GM19468 (cell line): ENCODE measurements around the gene OR5C1.

Source experiments
- ATAC-seq: cut with Tn5 transposase; IDR thresholded peaks from one replicate; pipeline ENCODE4 v1.9.1; 2021; ENCODE audit warnings: mild to moderate bottlenecking, moderate library complexity, moderate number of reproducible peaks; ENCODE audit not compliant: unreplicated experiment; ENCODE audit errors: extremely low read depth

OR5C1 gene

DNA sequence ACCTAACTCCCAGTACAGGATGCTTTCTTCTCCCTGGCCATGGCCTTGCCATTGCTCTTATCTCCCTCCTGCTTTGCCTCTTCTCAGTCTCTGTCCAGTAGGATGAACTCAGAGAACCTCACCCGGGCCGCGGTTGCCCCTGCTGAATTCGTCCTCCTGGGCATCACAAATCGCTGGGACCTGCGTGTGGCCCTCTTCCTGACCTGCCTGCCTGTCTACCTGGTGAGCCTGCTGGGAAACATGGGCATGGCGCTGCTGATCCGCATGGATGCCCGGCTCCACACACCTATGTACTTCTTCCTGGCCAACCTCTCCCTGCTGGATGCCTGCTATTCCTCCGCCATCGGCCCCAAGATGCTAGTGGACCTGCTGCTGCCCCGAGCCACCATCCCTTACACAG lies at the start of gene OR5C1:
OR5C1 (plus strand) TSS at position 103 of the 400 bp plus-strand sequence; CDS start at position 103, 0 bp downstream.
- ATAC-seq: no peak

- ATAC-seq: no peak
Observed at GRCh38 chr9:122742003-122742402, 46.7 kb upstream of the OR5C1 start, which contains the start of gene OR1L6. Gene OR1L6, plus strand, starts transcription at chr9:122742303. Its CDS starts 7,545 bp downstream, at chr9:122749848.

DNA sequence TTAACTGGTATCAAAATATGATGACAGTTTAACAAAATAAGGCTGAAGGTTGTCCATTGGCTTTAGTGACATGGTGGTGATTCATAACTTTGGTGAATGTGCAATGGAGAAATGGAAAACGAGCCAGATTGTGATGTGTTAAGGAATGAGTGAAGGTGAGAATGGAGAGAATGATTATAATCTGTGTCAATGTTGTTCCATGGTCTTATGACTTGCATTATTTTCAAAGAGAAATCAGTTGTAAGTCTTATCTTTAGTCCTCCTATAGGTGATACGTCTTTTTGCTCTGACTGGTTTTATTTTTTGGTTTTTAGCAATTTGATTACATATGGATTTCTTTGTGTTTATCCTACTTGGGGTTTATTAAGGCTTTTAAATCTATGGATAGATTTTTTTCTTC lies 33.9 kb upstream of the OR5C1 start:
- ATAC-seq: no peak

DNA sequence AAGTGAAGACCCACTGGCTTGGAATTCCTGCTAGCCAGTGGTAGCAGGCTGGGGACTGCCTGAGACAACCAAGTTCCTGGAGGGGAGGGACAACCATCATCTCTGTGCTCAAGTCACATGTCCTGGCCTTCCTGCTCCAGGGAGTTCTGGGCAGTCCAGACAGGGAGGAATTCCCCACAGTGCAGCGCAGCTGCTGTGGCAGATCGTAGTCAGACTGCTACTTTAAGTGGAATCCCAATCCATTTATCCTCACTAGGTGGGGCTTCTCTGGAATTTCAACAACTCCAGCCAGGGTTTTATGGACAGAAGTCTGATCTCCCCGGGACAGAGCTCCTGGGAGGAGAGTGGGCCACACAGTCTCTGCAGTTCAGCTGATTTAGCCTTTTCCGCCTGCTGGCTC lies 20.9 kb upstream of the OR5C1 start:
- ATAC-seq: no peak

- no peak for ATAC-seq
Observed at GRCh38 chr9:122777052-122777451, 11.7 kb upstream of the OR5C1 start.

- ATAC-seq: no peak
Observed at GRCh38 chr9:122777935-122778627, 10.7 kb upstream of the OR5C1 start.

- ATAC-seq: no peak
Observed at GRCh38 chr9:122779181-122779580, 9.6 kb upstream of the OR5C1 start.

DNA sequence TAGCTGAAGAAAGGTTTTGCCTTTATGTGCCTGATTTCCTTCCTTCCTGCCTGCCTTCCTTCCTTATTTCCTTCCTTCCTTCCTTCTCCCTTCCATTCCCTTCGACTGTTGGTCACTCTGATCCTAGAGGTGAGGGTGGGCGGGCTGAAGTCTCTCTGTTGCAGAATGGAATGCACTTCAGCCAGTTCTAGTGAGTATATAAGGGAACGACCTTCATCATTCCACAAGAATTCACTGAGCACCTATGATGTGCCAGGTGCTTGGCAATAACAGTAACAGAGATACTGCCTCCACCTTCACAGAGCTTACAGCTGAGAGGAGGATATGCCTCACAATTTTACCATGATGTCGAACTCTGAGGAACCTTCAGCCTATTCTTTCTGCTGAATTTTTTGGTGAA lies 8.7 kb upstream of the OR5C1 start:
- no peak for ATAC-seq

GRCh38 chr9:122781671-122782070 lies 7.1 kb upstream of the OR5C1 start:
- no peak for ATAC-seq

GRCh38 chr9:122785269-122785668 lies 3.5 kb upstream of the OR5C1 start:
- ATAC-seq: no peak

DNA sequence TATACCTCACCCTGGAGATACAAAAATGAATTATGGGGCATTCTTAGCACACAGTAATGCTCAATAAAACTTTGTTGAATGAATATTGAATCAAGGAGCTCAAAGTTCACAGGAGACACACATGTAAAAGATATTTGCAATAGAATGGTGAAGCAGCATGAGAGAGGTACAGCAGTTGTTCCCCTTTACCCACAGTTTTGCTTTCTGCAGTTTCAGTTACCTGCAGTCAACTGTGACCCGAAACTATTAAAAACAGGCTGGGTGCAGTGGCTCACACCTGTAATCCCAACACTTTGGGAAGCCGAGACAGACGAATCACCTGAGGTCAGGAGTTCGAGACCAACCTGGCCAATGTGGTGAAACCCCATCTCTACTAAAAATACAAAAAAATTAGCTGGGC lies 2.4 kb upstream of the OR5C1 start:
- ATAC-seq: no peak

DNA sequence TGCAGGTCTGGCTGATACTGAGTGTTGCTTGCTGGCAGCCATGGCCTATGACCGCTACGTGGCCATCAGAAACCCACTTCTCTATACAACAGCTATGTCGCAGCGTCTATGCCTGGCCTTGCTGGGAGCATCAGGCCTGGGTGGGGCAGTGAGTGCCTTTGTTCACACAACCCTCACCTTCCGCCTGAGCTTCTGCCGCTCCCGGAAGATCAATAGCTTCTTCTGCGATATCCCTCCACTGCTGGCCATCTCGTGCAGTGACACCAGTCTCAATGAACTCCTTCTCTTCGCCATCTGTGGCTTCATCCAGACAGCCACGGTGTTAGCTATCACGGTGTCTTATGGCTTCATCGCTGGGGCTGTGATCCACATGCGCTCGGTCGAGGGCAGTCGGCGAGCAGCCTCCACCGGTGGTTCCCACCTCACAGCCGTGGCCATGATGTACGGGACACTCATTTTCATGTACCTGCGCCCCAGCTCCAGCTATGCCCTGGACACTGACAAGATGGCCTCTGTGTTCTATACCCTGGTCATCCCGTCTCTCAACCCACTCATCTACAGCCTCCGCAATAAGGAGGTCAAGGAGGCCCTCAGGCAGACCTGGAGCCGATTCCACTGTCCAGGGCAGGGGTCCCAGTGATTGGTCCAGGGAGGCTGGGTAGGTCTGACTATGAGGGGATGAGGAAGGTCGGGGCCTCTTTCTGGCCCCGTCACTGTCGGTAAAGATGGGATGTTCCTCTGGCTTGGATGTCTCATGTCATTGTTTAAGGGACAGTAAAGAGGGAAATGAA lies 718 bp downstream of the OR5C1 start:
- ATAC-seq: no peak

DNA sequence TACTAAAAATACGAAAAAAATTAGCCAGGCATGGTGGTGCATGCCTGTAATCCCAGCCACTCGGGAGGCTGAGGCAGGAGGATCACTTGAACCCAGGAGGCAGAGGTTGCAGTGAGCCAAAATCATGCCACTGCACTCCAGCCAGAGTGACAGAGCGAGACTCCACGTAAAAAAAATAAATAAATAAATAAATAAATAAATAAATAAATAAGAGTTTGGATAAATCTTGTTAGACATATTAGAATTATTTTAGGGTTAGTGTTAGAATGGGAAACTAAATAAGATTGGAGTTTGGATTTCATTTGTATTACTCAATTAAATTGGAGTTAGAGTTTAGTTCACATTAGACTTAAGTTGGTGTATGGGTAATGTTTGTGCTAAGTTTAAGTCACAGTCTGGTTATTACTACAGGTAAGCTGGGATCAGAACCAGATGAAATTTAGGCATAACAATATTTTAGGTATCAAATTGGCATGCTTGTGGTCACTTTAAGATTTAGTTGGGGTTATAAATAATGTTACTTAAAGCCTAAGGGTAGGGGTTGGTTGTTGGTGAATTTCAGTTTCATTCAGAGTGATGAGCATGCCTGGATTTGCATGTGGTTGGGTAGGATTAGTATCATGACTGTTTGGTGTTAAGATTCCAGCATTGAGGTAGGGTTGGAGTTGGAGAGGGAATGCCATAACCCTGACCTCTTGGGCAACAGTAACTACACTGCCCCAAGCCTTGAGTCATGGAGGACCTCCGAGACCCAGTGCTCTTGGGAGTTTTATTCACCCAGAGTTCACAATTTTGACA lies 3.3 kb downstream of the OR5C1 start:
- ATAC-seq: no peak

DNA sequence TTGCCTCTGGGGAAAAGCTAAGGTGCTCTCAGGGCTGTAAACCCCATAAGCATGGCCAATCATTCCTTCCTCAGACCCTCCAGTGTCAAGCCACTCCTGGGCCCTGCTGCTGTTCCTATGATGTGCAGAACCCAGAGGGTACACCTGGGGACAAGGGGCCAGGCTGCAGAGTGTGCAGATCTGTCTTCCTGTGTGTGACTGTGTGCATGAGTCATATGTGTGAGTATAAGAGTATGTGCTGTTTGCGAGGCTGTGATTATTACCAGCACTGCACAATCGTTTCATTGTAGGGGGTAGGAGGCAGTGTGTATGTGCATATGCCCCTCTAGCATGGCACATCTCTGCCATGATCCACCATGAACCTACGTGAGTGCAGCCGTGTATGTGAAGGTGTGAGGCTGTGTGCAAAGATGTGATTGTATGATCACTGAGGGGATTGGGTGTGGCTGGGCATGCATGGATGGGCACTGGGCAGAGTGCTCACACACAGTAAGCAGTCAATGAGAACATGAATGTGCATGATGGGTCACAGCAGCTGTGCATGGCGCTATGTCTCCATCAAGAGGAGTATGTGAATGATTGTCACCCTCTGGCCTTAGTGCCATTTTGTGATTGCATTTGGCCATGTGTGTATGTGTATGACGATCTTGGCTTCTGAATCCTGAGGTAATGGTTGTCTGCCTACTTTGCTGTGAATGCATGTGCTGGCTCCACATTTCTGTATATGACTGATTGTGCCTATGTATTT lies 8.8 kb downstream of the OR5C1 start:
- ATAC-seq: no peak

- no peak for ATAC-seq
Observed at GRCh38 chr9:122800066-122801060, 11.6 kb downstream of the OR5C1 start, which contains the start of gene OR1K1. Gene OR1K1, plus strand, starts transcription at chr9:122800123. Its CDS starts 0 bp downstream, at chr9:122800123.

- ATAC-seq: no peak
Observed at GRCh38 chr9:122806661-122807060, 17.9 kb downstream of the OR5C1 start.

- ATAC-seq: no peak
Observed at GRCh38 chr9:122807271-122807900, 18.7 kb downstream of the OR5C1 start.

- ATAC-seq: no peak
Observed at GRCh38 chr9:122808141-122808540, 19.4 kb downstream of the OR5C1 start.
